ENCODE data around the gene LMX1B.

DNA sequence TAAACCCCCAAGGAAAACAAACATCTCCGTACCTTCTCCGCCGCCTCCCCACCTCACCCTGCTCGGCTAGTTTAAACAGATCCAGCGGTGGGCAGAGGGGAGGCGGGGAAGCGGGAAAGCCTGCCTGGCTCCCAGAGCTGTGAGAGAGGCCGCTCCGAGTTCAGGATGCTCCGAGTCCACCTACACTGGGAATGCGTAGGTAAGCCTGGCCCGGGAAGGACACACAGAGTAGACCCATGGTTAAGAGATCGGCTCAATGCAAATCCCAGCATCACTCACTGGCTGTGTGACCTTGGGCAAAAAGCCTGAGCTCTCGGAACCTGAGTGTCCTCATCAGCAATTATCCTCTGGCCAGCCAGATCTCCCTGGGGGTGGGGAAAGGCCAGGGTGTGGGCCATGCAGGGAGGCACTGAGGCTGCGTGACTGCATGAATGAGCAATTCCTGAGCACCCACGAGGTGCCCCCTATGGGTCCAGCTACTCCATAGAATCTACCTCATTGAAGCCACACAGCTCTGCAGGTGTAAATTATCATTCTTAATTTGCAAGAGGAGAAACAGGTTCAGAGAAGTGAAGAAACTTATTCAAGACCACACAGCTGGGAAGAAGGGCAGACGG lies 30.5 kb upstream of the LMX1B start:
- no peak for TF ChIP-seq CTCF (IDR thresholded peaks at IDR 0.05; ENCODE audit: low read depth, low read length)
- TF ChIP-seq MYC (IDR thresholded peaks at IDR 0.05; ENCODE audit: low read depth, low read length), result no peak
- no peak for TF ChIP-seq MAX (IDR thresholded peaks at IDR 0.05; ENCODE audit: low read depth, low read length)
